GM12892 (cell line): ENCODE data around the gene ASPSCR1.

Source experiments
- DNase-seq: peaks from one replicate; pipeline ENCODE4 v3.0.0; 2011; ENCODE audit not compliant: insufficient read length
- FAIRE-seq: peaks from 2 replicates; lab custom pipeline; 2011; peaks lifted over from hg19 to GRCh38; lab: Jason Lieb, UNC
- POLR2A ChIP-seq: IDR thresholded peaks from 2 replicates; pipeline ENCODE4 v1.6.1; 2011; ENCODE audit warnings: low read depth, low read length, control low read depth
- POLR2AphosphoS5 ChIP-seq: IDR thresholded peaks from 2 replicates; pipeline ENCODE4 v1.6.1; 2011; ENCODE audit warnings: low read depth, low read length, control low read depth
- TAF1 ChIP-seq: IDR thresholded peaks from 2 replicates; pipeline ENCODE4 v1.6.1; 2011; ENCODE audit warnings: low read depth, mild to moderate bottlenecking, control low read depth, low read length, borderline replicate concordance

ASPSCR1 gene

GRCh38 chr17:81983011-81983638 is 5.7 kb downstream of the ASPSCR1 start:
- DNase-seq: no peak
- TF ChIP-seq POLR2AphosphoS5 (no peak), POLR2A (no peak), TAF1 (no peak)
- no peak for FAIRE-seq

- TF ChIP-seq POLR2A: no peak
- no peak for TF ChIP-seq POLR2AphosphoS5
- no peak for TF ChIP-seq TAF1
- DNase-seq: no peak
- no peak for FAIRE-seq
Observed at GRCh38 chr17:81983639-81984373, 6.4 kb downstream of the ASPSCR1 start.

DNA sequence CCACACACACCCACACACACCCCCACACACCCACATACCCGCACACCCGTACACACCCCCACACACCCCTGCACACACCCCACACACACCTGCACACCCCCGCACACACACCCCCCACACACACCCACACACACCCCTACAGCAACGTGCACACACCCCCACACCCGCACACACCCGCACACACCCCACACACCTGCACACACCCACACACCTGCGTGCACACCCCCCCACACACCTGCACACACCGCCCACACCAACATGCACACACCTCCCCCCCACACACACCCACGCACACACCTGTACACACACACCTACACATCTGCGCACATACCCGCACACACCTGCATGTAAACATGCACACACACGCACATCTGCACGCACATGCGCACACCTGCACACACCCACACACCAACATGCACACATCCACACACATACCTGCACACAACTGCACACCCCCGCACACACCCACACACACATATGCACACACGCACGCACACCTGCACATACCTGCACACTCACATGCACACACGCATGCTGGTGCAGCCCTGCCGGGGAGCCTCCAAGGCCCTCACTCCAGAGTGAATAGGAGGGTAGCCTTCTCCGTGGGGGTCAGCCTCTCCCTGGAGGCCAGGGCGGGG is 7.5 kb downstream of the ASPSCR1 start:
- FAIRE-seq: no peak
- no peak for DNase-seq
- TF ChIP-seq POLR2AphosphoS5 (peak; percentile 69; the same call in 1 of the 2 replicates), POLR2A (no peak)

- DNase-seq (no peak), FAIRE-seq (no peak)
Observed at GRCh38 chr17:81986606-81987005, 9.2 kb downstream of the ASPSCR1 start.

DNA sequence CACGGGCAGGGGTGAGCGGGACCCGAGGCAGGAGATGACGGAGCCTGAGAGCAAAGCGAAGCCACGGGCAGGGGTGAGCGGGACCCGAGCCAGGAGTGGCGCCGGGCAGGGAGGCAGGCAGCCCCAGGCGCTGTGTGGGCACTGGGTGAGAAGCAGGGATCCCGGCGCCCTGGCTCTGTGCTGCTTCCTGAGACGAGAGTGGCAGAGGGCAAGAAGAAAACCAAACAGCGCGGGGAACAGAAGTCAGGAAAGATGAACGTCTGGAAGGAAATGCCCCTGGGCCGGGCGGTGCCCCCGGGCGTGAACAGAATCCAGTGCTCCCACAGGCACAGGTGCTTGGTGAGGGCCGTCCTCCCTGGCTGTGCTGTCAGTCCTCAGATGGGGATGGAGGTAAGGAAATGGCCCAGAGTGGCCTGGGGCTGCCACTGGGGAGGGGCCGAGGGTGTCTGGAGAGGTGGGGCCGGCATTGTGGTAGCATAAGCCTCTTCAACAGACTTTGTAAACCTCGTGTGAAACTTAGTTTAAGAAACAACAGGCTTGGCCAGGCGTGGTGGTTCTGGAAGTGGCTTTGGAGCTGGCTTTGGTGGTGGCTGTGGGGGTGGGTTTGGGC is 9.8 kb downstream of the ASPSCR1 start:
- DNase-seq (no peak), FAIRE-seq (no peak)
- TF ChIP-seq TAF1: no peak
- TF ChIP-seq POLR2A: no peak
- no peak for TF ChIP-seq POLR2AphosphoS5

More at GRCh38 chr17:81986606-81987005, 9.2 kb downstream of the ASPSCR1 start:
- TF ChIP-seq POLR2AphosphoS5: no peak
- TF ChIP-seq POLR2A: no peak
- TF ChIP-seq TAF1: no peak

- FAIRE-seq: no peak
- TF ChIP-seq POLR2A: no peak
- TF ChIP-seq TAF1: no peak
- no peak for TF ChIP-seq POLR2AphosphoS5
- no peak for DNase-seq
Observed at GRCh38 chr17:81990836-81991683, 13.6 kb downstream of the ASPSCR1 start.

DNA sequence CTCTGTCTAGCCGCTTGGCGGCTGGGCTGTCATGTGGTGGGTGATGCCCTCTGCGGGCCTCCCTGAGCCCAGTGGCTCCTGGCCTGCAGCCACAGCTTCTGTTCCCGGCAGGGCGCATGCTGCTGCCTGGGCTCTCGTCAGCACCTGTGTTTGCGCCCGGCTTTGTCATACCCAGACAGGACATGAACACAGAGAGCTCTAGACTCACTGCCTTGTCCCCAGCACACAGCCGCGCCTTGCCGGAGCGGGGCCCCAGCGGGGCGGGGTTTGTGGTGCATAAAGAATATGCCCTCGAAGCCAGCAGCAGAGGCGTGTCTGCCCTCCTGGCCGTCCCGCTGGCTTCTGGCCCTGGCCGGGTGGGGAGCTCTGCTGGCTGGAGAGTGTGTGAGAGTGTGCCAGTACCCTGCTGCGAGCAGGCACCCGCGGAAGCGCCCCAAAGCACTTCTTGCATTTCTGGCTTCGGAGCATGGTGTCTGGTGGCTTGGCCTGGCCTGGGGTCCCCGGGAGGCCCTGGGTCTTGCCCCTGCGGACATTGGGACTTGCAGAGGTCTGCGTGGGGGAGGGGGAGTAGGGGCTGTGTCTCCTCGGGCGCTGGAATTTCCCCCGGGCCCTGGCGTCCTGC is 14.4 kb downstream of the ASPSCR1 start:
- no peak for DNase-seq
- no peak for FAIRE-seq
- no peak for TF ChIP-seq POLR2AphosphoS5
- TF ChIP-seq TAF1: no peak
- no peak for TF ChIP-seq POLR2A

GRCh38 chr17:81992306-81993102 is 15.1 kb downstream of the ASPSCR1 start:
- TF ChIP-seq TAF1: no peak
- no peak for TF ChIP-seq POLR2A
- TF ChIP-seq POLR2AphosphoS5: no peak
- no peak for DNase-seq
- no peak for FAIRE-seq

- FAIRE-seq (no peak), DNase-seq (no peak)
- TF ChIP-seq POLR2A: no peak
- TF ChIP-seq POLR2AphosphoS5: no peak
- TF ChIP-seq TAF1: no peak
Observed at GRCh38 chr17:81993729-81994592, 16.5 kb downstream of the ASPSCR1 start.
